Measurements from ENCODE around the gene SCN1B. TPM values are rescaled to one million over a fixed set of nuclear protein-coding genes. Genes with fewer than 3 reads are reported as not detected.

SCN1B gene
- total and polyA plus RNA-seq, 2 experiments from 2014 or later: 1.6 to 4.2 TPM

- no peak for TF ChIP-seq CTCF (IDR thresholded peaks at IDR 0.05; ENCODE audit: low read depth, low read length)
- H3K27me3 ChIP-seq: no peaks in the 10 kb centered on the region
- H3K27ac ChIP-seq: peak overlapping the region; percentile 83
- H3K9me3 ChIP-seq (ENCODE audit: low read depth): no peaks in the 10 kb centered on the region
- H3K4me3 ChIP-seq: no peak overlapping the region
- H3K4me1 ChIP-seq (ENCODE audit: low read depth): peaks cover 9% of the 10 kb centered on the region
- DNase-seq (ENCODE audit: low read depth in 1 of 2, low spot score in 1 of 2): no peak
- no peaks in the 10 kb centered on the region for H3K36me3 ChIP-seq
These were observed 38.8 kb downstream of the SCN1B start for GRCh38 chr19:35068941-35069634.

- Histone ChIP-seq H3K27me3 (no peaks in the 10 kb centered on the region), H3K9me3 (ENCODE audit: low read depth) (no peaks in the 10 kb centered on the region), H3K36me3 (no peaks in the 10 kb centered on the region), H3K4me1 (ENCODE audit: low read depth) (peaks cover 9% of the 10 kb centered on the region), H3K27ac (no peak overlapping the region), H3K4me3 (no peak overlapping the region)
- DNase-seq (ENCODE audit: low read depth in 1 of 2, low spot score in 1 of 2): peak in 1 of 2 donors; percentile 67
- TF ChIP-seq CTCF (IDR thresholded peaks at IDR 0.05; ENCODE audit: low read depth, low read length): no peak
These were observed 39.4 kb downstream of the SCN1B start for GRCh38 chr19:35069696-35070095.

- no peaks in the 10 kb centered on the region for H3K27me3 ChIP-seq
- DNase-seq (ENCODE audit: low read depth in 1 of 2, low spot score in 1 of 2): no peak
- no peak overlapping the region for H3K27ac ChIP-seq
- H3K9me3 ChIP-seq (ENCODE audit: low read depth): no peaks in the 10 kb centered on the region
- no peak overlapping the region for H3K4me3 ChIP-seq
- no peaks in the 10 kb centered on the region for H3K36me3 ChIP-seq
- no peak for TF ChIP-seq CTCF (IDR thresholded peaks at IDR 0.05; ENCODE audit: low read depth, low read length)
- H3K4me1 ChIP-seq (ENCODE audit: low read depth): peaks cover 9% of the 10 kb centered on the region
These were observed 40.2 kb downstream of the SCN1B start for GRCh38 chr19:35070471-35070870.

- no peak overlapping the region for H3K27ac ChIP-seq
- TF ChIP-seq CTCF (IDR thresholded peaks at IDR 0.05; ENCODE audit: low read depth, low read length): no peak
- no peaks in the 10 kb centered on the region for H3K36me3 ChIP-seq
- DNase-seq (ENCODE audit: low read depth in 1 of 2, low spot score in 1 of 2): no peak
- H3K4me1 ChIP-seq (ENCODE audit: low read depth): peaks cover 3% of the 10 kb centered on the region
- H3K27me3 ChIP-seq: no peaks in the 10 kb centered on the region
- H3K4me3 ChIP-seq: no peak overlapping the region
- no peaks in the 10 kb centered on the region for H3K9me3 ChIP-seq (ENCODE audit: low read depth)
These were observed 43.2 kb downstream of the SCN1B start for GRCh38 chr19:35073516-35073915.

- H3K27ac ChIP-seq: no peak overlapping the region
- no peak for DNase-seq (ENCODE audit: low read depth in 1 of 2, low spot score in 1 of 2)
- H3K4me1 ChIP-seq (ENCODE audit: low read depth): no peaks in the 10 kb centered on the region
- H3K27me3 ChIP-seq: no peaks in the 10 kb centered on the region
- H3K9me3 ChIP-seq (ENCODE audit: low read depth): no peaks in the 10 kb centered on the region
- no peaks in the 10 kb centered on the region for H3K36me3 ChIP-seq
- no peak overlapping the region for H3K4me3 ChIP-seq
- no peak for TF ChIP-seq CTCF (IDR thresholded peaks at IDR 0.05; ENCODE audit: low read depth, low read length)
These were observed 43.7 kb downstream of the SCN1B start for GRCh38 chr19:35073941-35074340.

Data from cardiac muscle cell (in vitro differentiated cells and primary cell).